ENCODE results near the gene BCOR.

The BCOR gene

DNA sequence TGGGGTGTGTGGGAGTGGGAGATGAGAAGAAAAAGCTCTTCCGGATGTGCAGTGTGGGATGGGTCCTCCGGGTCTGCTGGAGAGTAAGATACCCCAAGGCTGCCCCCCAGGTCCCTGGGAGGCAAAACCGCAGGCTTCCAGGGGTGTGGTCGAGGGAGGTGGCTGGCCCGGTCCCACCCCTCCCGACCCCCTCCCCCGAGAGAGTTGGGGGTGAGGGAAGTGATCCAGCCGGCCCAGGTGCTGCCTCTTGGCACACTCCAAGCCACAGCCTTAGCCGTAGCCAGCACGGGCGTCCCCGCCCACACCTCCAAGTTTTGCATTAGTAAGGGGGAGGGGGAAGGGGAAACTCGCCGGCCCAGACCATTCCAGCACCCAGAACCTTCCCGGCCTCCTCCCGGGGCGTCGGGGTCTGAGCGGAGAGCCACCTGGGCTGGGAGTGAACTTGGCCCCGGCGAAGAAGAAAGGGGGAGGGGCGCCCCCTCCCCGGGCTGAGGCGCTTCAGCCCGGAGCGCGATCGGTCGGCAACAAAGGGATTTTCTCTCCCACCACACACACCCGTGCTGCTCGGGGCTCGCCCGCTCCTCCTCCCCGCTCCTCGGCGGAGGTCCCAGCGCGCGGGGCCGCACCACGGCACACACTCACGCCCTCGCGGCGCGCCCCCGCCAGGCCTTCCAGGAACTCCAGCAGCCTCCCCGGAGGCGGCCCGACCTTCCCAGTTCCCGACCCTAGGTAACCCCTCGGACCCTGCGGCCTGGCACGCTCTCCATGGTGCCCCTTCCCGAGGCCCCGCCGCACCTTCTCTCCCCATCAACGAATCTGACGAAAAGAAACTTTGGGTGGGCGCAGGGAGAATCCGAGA lies 14.4 kb downstream of the BCOR start:
- DNase-seq = no peak

DNA sequence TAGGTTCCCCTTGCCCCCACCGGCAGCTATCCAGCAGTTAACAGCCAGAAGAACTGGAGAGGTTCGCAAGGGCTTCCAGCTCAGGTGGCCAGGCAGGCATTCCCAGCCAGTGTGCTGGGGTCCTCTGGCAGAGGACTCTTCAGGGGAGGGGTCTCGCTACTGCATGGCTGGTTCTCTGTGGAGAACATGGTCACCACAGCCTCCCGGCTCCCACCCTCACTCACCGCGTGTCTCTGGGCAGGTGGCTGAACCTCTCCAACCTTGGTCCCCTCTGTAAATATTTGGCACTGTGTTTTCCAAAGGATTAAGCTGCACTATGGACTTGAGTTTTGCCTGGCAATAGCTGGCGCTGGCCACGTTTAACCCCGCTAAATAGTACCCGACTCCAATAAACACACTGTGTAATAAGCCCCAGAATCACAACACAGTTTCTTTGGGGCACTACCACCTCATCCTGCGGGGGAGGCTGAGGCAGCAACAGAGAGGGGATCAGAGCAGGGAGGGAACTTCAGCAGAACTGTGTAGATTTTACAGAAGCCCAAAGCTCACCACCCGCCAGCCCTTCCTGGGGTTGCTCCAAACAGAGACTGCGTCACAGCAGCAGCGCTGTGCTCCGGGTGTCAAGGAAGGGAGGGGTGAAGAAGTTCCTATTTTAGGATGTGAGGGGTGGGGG lies 15.2 kb downstream of the BCOR start:
- no peak for DNase-seq

DNA sequence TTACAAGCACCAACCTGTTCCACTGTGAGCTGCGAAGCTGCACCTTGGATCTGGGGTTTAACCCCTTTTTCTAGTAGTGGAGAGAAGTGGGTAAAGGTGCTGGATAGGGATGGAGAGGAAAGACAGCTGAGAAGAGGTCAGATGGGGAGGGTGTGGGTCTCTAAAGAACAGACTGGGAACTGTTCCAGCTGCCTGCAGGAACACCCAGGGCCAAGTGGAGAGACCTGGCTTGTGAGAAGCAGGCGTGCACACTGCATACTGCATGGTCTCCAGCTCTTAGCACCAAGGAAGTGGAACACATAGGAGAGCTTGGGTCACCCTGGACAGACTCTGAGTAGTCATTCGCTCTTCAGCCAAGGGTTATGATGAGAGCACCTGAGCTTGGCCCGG lies 16.1 kb downstream of the BCOR start:
- no peak for DNase-seq

DNA sequence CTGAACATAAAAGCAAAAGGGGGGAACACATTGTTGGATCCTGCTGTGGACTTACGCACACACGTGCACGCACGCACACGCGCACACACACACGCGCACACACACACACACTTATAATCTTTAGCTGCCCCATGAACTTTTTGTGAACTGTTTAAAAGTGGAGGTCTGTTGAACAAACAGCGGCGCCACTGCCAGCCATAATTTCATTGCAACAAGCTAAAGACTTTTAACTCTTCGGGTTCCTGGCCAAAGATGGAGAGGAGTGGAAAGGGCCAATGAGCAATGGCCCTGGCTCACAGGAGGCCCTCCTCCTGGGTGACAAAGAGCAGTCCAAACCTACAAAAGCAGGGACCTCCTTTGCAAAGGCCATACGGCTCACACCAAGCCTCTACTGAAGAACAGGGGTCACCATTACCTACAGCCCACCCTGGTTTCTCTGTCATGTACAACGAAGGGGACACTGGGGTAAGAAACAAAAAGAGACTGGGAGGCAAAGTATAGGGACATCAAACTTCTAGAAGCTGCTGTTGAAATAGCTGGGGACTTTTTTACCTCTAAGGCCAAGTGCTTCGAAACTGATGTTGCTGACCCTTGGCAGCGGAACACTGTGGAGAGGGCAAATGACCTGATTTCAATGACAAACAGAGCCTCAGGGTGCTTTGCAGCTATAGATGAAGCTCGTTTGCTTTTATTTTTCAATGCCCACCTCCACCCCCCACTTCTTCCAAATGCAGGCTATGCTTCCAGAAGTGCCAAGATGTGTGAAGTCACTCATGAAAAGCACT lies 16.7 kb downstream of the BCOR start:
- DNase-seq = no peak

DNA sequence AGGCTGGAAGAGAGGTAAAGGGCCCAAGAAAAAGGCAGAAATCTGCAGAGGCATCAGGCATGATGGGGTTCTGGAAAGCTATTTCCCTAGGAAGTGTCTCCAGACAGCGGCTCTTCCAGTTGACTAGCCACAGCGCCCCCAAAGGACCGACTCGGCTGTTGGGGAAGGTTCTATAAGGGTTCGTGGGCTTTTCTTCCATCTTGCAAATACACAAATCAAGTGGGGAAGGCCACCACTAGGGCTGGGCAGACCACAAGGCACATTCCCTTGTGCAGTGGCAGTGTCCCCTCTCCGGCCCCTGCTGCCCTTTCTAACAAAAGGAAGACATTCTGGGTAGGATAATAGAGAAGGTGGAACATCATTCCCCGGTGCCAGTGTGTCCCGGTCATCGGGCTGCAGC lies 18.2 kb downstream of the BCOR start:
- DNase-seq = no peak

DNA sequence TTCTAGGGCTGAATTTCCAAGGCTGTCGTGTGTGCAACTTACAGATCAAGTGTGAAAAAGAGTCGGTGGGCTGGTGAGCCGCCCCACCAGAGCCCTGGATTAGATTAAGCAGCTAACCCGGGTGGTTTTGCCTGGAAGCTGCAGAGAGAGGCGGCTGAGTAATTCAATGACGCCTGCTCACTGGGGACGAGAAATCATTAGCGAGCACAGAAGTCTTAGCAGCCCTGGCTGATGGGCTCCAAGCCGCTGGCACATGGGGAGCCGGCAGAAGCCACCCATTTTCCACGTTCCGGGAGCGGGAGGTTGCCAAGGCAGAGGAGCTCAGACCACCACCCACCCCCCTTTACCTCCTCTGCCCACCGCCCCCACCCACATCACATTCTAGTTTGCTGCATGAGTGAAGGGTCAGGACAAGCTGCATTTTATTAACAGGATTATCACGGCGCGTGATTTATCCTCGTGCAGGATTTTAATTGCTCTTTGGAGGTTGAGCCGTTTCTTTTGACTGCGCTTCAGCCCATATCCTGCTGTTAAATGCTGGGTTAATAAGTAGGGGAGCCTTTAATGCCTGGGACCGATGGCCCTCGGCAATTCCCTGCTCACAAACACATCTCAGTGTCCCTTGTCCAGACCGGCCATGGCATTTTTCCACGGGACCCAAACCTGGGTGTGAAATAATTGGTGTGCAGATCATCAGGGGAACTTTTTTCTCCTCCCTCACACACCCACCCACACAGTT lies 19.1 kb downstream of the BCOR start:
- DNase-seq = no peak

DNA sequence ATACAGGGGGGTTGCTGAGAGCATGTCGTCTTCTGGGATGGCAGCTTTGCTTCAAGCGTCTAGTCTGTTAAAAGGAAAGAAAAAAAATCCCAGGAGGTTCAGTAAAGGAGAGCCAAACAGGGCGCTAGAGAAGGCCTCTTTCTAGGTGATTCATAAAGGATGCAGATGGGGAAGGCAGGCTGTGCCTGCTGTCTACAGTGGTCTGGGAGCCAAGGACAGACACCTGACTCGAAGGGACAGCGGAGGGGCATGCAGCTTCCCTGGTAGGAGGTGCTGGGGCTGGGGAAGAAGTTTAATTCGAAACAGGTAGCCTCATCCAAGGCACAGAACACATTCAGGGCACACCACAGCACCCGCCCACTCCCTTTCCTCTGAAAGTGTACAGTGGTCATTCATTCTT lies 19.9 kb downstream of the BCOR start:
- DNase-seq = no peak

DNA sequence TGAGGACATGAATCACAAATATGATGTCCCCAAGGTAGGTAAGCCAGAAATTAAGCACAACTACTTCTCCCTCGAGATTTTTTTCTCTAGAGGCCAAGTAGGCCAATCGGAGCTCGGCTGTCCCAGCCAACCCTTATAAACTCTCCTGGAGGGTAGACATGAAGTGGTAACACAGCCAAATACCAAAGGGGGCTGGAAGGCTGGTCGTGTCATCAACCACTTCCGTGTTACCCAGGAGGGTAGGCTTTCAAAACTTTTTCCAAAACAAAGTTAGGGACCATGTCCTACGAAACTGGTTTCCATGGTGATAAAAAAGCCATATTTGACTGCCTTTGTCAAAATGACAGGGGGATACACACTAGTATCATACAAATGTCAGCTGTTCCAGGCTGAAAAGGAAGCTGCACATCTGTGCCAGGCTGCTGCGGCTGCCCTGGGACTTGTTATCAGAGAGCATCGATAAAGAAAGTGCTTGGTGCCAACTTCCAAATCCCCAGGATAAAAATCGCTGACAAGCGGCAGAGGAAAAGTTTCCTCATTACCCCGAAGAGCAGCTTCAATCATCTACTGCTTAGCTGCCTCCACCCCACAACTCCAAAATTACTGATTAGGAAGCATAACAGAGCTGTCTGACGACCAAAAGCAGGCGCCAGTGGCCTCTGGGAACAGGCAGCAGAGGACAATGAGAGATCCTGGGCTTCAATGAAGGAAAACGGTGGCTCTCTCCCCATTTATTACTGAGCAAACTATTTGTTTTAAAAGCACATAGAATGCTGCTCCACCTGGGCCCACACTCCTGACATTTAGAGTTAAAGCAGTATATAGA lies 20.8 kb downstream of the BCOR start:
- no peak for DNase-seq

DNA sequence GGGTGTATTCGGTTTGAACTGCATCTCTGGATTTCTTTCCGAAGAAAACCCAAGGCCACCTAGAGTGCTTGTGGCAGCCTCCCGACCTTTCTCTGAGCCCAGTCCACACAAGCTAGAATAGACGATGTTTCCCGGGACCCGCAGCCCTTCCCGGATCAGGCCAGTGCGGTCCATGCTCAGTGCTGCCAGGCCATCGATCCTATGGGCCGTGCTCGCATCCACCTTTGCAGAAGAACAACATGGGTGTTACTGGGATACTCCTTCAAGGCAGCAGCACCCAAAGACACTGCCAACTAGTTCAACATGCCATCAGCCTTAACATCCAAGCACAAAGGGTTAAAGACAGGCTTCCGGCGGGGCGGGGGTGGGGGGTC lies 22.8 kb downstream of the BCOR start:
- DNase-seq = no peak

DNA sequence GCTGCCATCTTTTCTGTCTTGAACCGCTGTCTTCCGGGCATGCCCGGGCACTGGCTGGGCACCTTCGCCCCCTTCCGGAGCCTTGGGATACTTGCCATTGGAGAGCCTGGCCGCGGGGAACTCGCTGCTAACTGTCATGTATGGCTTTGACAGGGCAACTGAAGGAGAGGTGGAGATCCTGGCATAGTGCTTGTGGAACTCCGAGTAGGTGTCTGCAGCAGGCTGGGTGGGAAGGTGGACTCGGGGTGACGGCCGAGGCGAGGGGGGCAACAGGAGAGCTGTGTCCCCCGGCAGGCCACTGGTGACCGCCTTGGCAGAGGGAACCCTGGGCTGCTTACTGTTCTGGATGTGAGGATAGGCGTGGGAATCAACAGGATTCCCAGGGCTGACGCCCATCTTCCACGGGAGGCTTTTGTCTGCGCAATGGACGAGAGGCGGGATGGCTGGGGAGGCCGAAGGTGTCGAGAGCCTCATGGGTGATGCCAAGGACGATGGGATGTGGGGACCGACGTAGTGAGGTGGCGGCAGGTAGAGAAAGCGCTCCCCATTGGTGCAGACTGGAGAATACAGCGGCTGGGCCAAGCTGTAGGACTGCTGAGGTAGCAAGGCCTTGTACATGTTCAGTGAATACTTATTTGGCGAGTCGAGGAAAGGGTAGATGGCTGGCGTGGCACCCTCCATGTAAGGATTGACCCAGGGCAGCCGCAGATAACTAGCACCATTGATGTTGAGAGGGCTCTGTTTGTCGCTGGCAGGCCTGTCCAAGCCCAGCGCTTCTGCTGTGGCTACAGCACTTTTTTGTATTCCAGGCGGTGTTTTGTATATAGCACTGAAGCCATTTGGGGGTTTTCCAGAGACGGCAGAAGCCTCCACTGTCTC lies 23.4 kb downstream of the BCOR start:
- no peak for DNase-seq

DNA sequence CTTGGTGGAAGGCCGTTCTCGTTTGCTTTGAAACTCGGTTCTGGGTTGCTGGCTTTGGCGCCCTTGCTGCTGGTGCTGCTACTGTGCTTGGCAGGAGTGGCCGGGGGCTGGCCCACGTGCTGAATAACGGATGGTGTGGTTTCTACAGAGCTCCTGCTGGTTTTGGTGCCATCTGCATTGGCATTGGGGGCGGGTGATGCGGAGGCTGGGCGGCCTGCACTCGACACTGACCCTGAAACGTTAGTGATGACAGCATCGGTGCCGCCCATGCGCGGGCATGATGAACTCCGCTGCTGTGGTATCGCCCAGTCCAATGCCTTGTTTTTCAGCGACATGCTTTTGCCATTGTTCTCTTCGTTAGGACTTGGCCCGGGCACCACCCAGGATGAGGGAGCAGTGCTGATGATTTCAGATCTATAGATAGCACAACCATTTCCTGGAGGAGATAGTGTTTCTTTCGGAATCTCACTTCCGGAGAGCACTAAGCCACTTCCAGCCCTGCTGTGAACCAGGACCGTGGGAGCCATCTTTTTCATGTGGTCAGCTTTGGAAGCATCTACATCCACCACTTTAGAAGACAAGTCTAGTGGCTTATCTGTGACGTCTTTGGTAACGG lies 24.2 kb downstream of the BCOR start:
- DNase-seq = no peak

DNA sequence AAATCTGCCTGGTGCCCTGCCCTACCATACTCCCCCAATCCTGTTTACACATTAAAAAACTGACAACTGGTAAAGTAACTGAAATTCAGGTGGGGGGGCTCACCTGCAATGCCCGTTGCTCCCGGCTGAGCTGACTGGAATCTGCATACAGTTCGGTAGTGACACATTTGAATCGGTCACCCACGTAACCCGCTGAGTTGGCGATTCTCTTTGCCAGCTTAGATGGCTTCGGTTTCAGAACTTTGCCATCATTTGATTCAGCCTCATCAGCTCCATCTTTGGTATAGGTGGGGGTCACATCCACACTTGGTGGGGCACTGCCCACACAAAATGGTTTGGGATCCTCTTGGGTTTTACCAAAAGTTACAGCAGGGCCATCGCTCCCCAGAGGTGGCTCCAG lies 25.5 kb downstream of the BCOR start:
- no peak for DNase-seq

DNA sequence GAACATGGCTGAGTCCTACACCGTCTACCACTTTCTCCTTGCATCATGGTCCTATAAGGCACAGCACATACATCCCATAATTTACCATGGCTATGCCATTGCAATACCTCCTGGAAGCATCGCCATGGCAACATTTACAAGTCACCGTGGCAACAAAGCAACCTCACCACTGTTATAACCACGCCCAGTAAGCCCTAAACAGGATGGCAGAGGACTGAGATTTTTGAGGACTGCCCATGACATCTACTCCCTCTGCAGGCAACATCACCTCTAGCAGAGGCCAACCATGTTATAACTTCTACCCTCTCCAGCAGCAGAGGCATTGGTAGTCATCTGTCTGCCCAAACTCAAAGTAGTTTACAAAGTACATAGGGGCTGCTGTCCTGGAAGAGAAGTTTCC lies 29.7 kb downstream of the BCOR start:
- DNase-seq = no peak

DNA sequence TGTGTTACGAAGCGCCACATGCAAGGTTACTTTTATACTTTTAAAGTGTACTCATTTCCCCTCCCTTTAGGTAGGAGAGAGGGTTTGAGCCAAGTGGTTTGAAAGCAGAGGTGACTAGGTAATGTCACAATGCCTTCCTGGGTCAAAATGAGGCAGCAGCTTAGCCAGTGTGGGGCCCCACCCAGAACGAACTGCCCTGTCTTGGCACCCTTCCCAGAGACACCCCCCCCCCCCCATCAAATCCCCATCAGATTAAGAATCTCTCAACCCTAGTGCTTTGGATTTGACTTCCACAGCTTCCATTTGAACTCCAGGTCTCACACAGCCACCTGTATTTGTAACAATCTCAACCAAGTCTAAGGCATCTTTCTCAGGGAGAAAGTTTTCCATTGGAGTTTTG lies 31.1 kb downstream of the BCOR start:
- DNase-seq = no peak

DNA sequence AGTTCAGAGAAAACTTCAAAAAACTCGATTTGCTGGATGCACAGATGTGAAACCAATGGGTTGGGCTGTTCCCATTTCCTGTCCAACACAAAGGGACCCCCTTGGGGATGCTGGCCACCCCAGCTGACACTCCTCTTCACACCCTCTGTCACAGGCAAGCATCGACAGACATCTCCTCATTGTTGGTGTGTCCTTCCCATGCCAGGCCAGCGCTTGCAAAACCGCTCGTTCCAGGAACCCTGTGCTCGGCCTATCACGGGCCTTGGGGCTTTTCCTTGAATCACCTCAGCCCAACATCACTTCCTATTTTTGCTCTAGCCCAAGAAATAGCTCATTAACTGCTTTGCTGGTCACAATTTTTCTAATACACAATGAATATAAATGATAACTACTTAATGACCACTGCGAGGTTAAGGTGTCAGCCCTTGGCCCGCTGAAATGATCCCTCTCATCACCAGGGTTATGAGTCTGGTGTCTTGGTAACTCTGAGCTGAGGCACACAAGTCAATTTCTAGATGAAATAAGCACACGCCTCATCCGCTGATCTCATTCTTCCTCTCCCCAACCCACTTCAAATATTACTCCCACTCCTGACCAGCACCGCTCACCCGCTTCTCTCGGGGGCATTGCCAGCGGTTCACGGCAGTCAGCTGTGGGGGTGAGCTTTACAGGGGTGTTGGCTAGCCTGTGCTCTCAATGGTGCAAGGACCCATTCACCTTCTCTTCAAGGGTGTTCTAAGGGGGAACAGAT lies 32.3 kb downstream of the BCOR start:
- no peak for DNase-seq

DNA sequence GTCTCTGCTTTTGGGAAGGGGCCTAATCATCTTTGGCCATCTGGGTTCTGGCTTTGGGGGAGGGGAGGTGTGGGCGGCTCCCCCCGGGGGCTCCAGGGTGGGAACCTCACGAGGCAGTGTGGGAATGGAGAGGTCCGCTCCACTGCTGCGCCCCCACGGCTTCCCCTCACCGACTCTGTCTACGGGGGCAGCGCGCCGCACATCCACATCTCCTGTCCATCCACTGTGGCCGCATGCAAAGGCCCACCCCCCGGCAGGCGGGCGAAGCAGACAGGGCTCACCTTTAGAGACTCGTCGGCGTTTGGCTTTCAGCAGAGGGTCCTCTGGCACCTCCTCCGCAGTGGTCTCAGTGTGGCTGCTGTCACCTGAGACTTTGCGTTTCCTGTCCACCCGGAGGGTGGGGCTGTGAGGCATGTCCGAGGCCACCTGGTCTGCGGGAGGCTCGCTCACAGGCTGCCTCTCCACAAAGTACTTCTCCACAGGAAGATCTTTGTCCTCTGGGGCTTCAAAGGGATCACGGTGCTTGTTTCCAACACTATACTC lies 33.6 kb downstream of the BCOR start:
- DNase-seq = no peak

DNA sequence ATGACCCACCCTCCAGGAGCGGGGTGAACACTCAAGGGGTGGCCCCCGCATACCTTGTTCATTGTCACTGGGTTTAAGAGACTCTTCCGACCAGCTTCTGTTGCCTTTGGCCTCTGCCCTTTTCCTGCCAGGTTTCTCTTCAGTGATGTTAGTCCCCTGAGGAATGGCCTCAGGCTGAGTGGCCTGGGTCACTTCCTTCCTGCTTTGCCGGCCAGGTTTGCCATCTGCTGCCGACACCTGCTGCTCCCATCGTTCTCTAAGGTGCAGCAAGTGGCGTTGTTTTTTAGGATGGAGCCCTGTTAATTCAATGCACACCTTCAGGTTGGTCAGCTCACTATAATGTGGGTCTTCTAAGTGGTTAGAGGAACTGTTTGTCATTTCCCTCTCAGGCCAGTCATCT lies 34.2 kb downstream of the BCOR start:
- DNase-seq = no peak

DNA sequence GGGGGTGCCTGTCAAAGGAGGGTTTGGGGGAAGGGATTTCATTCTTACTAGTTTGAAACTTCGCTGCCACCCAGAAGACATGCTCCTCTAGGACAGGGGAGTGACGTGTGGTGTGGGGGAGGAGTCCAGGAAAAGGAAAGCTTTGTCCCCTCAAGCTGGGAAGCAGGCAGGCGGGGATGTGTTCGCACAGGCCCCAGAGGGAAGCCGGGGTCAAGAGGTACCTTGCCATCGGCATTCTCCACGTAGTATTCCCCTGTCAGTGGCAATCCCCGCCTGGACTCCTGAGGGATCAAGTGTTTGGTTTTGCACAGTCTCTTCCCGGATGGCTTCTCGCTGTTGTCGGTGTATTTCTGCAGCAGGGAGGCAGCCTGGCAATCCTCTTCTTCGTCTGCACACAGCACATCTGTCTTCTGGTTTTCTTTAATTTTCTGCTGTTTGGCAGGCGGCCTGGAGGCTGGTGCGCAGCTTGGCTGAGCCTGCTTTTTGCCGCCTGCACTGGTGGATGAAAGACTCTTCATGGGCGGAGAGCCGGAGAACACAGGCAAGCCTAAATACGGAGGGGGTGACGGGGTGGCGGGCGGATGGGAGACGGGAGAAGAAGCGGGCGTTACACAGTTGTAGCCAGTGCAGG lies 35.1 kb downstream of the BCOR start:
- DNase-seq = no peak

DNA sequence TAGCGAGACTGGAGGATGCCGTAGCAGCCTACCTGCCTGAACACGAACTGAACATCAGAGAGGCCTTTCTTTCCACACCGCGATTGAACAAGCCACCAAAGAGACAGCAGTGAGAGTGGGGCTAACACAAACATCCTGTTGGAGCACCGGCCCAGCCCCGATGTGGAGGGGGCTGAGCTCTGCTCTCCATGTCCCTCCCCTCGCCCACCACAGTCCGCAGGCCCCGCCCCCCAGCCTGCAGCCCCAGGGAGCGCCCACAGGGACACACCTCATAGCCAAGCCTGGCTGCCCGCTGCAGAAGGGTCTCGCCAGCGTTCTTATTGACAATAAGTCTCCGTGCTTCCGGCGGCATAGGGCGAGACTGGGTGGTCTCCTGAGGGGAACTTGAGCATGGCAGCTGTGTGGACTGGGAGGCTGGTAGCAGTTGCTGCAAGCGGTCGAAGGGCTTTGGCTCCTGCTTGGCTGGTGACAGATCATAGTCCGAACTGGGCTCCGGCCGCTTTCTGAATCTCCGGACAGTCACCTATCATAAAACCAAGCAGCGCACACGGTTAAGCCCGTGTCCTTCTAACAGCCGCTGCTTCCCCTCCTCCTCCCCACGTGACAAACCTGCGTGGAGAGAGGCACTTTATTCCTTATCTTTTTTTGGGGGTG lies 35.8 kb downstream of the BCOR start:
- DNase-seq = no peak
